ENCODE data around the gene TNS1.

Gene TNS1

GRCh38 chr2:217824223-217824622 lies 178.6 kb downstream of the TNS1 start:
- Histone ChIP-seq H3K27ac (ENCODE audit: low read depth, low read length) (no peak overlapping the region), H3K9me3 (ENCODE audit: insufficient read depth, low read depth, low read length) (no peaks in the 10 kb centered on the region), H3K9ac (ENCODE audit: low read depth, low read length) (no peak overlapping the region), H3K4me1 (ENCODE audit: insufficient read depth, low read length) (no peaks in the 10 kb centered on the region; the same call in 1 of the 2 replicates), H3K4me3 (ENCODE audit: low read length) (no peak overlapping the region), H3K36me3 (ENCODE audit: insufficient read depth, low read length) (no peaks in the 10 kb centered on the region), H3K27me3 (ENCODE audit: insufficient read depth, low read length) (no peaks in the 10 kb centered on the region)
- WGBS, result 96% methylated on average over 4 of the region's 4 CpGs

- no peaks in the 10 kb centered on the region for H3K27me3 ChIP-seq (ENCODE audit: insufficient read depth, low read length)
- H3K4me3 ChIP-seq (ENCODE audit: low read length), result no peak overlapping the region
- WGBS, result 95% methylated on average over 6 of the region's 6 CpGs
- H3K9me3 ChIP-seq (ENCODE audit: insufficient read depth, low read depth, low read length), result no peaks in the 10 kb centered on the region
- no peak overlapping the region for H3K27ac ChIP-seq (ENCODE audit: low read depth, low read length)
- no peak overlapping the region for H3K9ac ChIP-seq (ENCODE audit: low read depth, low read length)
- no peaks in the 10 kb centered on the region; the same call in 1 of the 2 replicates for H3K4me1 ChIP-seq (ENCODE audit: insufficient read depth, low read length)
- H3K36me3 ChIP-seq (ENCODE audit: insufficient read depth, low read length), result no peaks in the 10 kb centered on the region
Observed at GRCh38 chr2:217823626-217824025, 179.2 kb downstream of the TNS1 start.

- H3K27ac ChIP-seq (ENCODE audit: low read depth, low read length), result no peak overlapping the region
- no peaks in the 10 kb centered on the region for H3K36me3 ChIP-seq (ENCODE audit: insufficient read depth, low read length)
- 90% methylated on average over 14 of the region's 14 CpGs for WGBS
Observed at GRCh38 chr2:217822296-217823252, 180.2 kb downstream of the TNS1 start.

GRCh38 chr2:217821536-217822147 lies 181.2 kb downstream of the TNS1 start:
- 91% methylated on average over 12 of the region's 12 CpGs for WGBS
- Histone ChIP-seq H3K9ac (ENCODE audit: low read depth, low read length) (no peak overlapping the region), H3K27ac (ENCODE audit: low read depth, low read length) (no peak overlapping the region)

More at GRCh38 chr2:217822296-217823252, 180.2 kb downstream of the TNS1 start:
- Histone ChIP-seq H3K9ac (ENCODE audit: low read depth, low read length) (no peak overlapping the region), H3K27me3 (ENCODE audit: insufficient read depth, low read length) (no peaks in the 10 kb centered on the region), H3K4me3 (ENCODE audit: low read length) (no peak overlapping the region), H3K9me3 (ENCODE audit: insufficient read depth, low read depth, low read length) (no peaks in the 10 kb centered on the region), H3K4me1 (ENCODE audit: insufficient read depth, low read length) (no peaks in the 10 kb centered on the region; the same call in 1 of the 2 replicates)

GRCh38 chr2:217820904-217821303 lies 181.9 kb downstream of the TNS1 start:
- Histone ChIP-seq H3K9me3 (ENCODE audit: insufficient read depth, low read depth, low read length) (no peaks in the 10 kb centered on the region), H3K4me3 (ENCODE audit: low read length) (no peak overlapping the region), H3K4me1 (ENCODE audit: insufficient read depth, low read length) (no peaks in the 10 kb centered on the region), H3K9ac (ENCODE audit: low read depth, low read length) (no peak overlapping the region), H3K36me3 (ENCODE audit: insufficient read depth, low read length) (no peaks in the 10 kb centered on the region), H3K27me3 (ENCODE audit: insufficient read depth, low read length) (no peaks in the 10 kb centered on the region), H3K27ac (ENCODE audit: low read depth, low read length) (no peak overlapping the region)
- 95% methylated on average over 4 of the region's 4 CpGs for WGBS

More at GRCh38 chr2:217821536-217822147, 181.2 kb downstream of the TNS1 start:
- Histone ChIP-seq H3K4me1 (ENCODE audit: insufficient read depth, low read length) (no peaks in the 10 kb centered on the region; the same call in 1 of the 2 replicates), H3K9me3 (ENCODE audit: insufficient read depth, low read depth, low read length) (no peaks in the 10 kb centered on the region), H3K36me3 (ENCODE audit: insufficient read depth, low read length) (no peaks in the 10 kb centered on the region), H3K27me3 (ENCODE audit: insufficient read depth, low read length) (no peaks in the 10 kb centered on the region), H3K4me3 (ENCODE audit: low read length) (no peak overlapping the region)

- no peaks in the 10 kb centered on the region for H3K9me3 ChIP-seq (ENCODE audit: insufficient read depth, low read depth, low read length)
- 86% methylated on average over 7 of the region's 7 CpGs for WGBS
- no peaks in the 10 kb centered on the region for H3K27me3 ChIP-seq (ENCODE audit: insufficient read depth, low read length)
- no peaks in the 10 kb centered on the region for H3K36me3 ChIP-seq (ENCODE audit: insufficient read depth, low read length)
- no peak overlapping the region for H3K27ac ChIP-seq (ENCODE audit: low read depth, low read length)
- H3K9ac ChIP-seq (ENCODE audit: low read depth, low read length), result no peak overlapping the region
- H3K4me1 ChIP-seq (ENCODE audit: insufficient read depth, low read length), result no peaks in the 10 kb centered on the region
- H3K4me3 ChIP-seq (ENCODE audit: low read length), result no peak overlapping the region
Observed at GRCh38 chr2:217820091-217820819, 182.5 kb downstream of the TNS1 start.

- 90% methylated on average over 19 of the region's 19 CpGs for WGBS
- no peaks in the 10 kb centered on the region for H3K9me3 ChIP-seq (ENCODE audit: insufficient read depth, low read depth, low read length)
Observed at GRCh38 chr2:217818293-217818850, 184.4 kb downstream of the TNS1 start.

GRCh38 chr2:217817466-217818292 lies 185.1 kb downstream of the TNS1 start:
- no peaks in the 10 kb centered on the region for H3K4me1 ChIP-seq (ENCODE audit: insufficient read depth, low read length)

More at GRCh38 chr2:217818293-217818850, 184.4 kb downstream of the TNS1 start:
- no peak overlapping the region for H3K27ac ChIP-seq (ENCODE audit: low read depth, low read length)
- H3K27me3 ChIP-seq (ENCODE audit: insufficient read depth, low read length), result no peaks in the 10 kb centered on the region
- H3K4me1 ChIP-seq (ENCODE audit: insufficient read depth, low read length), result no peaks in the 10 kb centered on the region
- no peak overlapping the region for H3K9ac ChIP-seq (ENCODE audit: low read depth, low read length)
- H3K36me3 ChIP-seq (ENCODE audit: insufficient read depth, low read length), result no peaks in the 10 kb centered on the region
- no peak overlapping the region for H3K4me3 ChIP-seq (ENCODE audit: low read length)

GRCh38 chr2:217816396-217816869 lies 186.4 kb downstream of the TNS1 start:
- Histone ChIP-seq H3K36me3 (ENCODE audit: insufficient read depth, low read length) (no peaks in the 10 kb centered on the region), H3K9ac (ENCODE audit: low read depth, low read length) (no peak overlapping the region), H3K27ac (ENCODE audit: low read depth, low read length) (no peak overlapping the region)

More at GRCh38 chr2:217817466-217818292, 185.1 kb downstream of the TNS1 start:
- Histone ChIP-seq H3K9me3 (ENCODE audit: insufficient read depth, low read depth, low read length) (no peaks in the 10 kb centered on the region), H3K9ac (ENCODE audit: low read depth, low read length) (no peak overlapping the region), H3K36me3 (ENCODE audit: insufficient read depth, low read length) (no peaks in the 10 kb centered on the region), H3K27me3 (ENCODE audit: insufficient read depth, low read length) (no peaks in the 10 kb centered on the region), H3K4me3 (ENCODE audit: low read length) (no peak overlapping the region), H3K27ac (ENCODE audit: low read depth, low read length) (no peak overlapping the region)
- 94% methylated on average over 25 of the region's 26 CpGs for WGBS

GRCh38 chr2:217813828-217814227 lies 189.0 kb downstream of the TNS1 start:
- no peaks in the 10 kb centered on the region for H3K9me3 ChIP-seq (ENCODE audit: insufficient read depth, low read depth, low read length)
- no peak overlapping the region for H3K9ac ChIP-seq (ENCODE audit: low read depth, low read length)
- no peaks in the 10 kb centered on the region for H3K4me1 ChIP-seq (ENCODE audit: insufficient read depth, low read length)
- no peak overlapping the region for H3K4me3 ChIP-seq (ENCODE audit: low read length)
- H3K36me3 ChIP-seq (ENCODE audit: insufficient read depth, low read length), result peaks cover 3% of the 10 kb centered on the region; the same call in 1 of the 2 replicates
- no peak overlapping the region for H3K27ac ChIP-seq (ENCODE audit: low read depth, low read length)
- H3K27me3 ChIP-seq (ENCODE audit: insufficient read depth, low read length), result no peaks in the 10 kb centered on the region
- 93% methylated on average over 4 of the region's 6 CpGs for WGBS

More at GRCh38 chr2:217816396-217816869, 186.4 kb downstream of the TNS1 start:
- no peaks in the 10 kb centered on the region for H3K4me1 ChIP-seq (ENCODE audit: insufficient read depth, low read length)
- no peaks in the 10 kb centered on the region for H3K27me3 ChIP-seq (ENCODE audit: insufficient read depth, low read length)
- WGBS, result 74% methylated on average over 11 of the region's 11 CpGs
- H3K9me3 ChIP-seq (ENCODE audit: insufficient read depth, low read depth, low read length), result no peaks in the 10 kb centered on the region
- H3K4me3 ChIP-seq (ENCODE audit: low read length), result no peak overlapping the region
